ENCODE measurements around the gene MKLN1.

DNA sequence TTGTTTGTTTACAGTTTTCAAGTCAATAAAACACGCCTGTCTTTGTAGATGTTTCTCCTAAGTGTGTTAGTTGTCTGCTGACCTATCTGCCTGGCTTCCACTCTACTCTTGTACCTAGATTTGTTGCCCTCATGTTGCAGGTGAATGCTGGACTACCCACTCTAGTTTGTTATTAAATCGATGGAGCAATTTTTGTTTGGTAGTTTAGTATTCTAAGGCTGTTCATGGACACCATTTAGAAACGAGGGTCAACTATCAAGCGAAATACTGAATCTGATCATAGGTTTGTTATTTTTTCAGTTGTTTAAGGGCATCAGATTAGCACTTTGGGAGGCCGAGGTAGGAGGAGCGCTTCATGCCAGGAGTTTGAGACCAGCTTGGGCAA is 29.1 kb upstream of the MKLN1 start:
- TF ChIP-seq, protein P1, sequence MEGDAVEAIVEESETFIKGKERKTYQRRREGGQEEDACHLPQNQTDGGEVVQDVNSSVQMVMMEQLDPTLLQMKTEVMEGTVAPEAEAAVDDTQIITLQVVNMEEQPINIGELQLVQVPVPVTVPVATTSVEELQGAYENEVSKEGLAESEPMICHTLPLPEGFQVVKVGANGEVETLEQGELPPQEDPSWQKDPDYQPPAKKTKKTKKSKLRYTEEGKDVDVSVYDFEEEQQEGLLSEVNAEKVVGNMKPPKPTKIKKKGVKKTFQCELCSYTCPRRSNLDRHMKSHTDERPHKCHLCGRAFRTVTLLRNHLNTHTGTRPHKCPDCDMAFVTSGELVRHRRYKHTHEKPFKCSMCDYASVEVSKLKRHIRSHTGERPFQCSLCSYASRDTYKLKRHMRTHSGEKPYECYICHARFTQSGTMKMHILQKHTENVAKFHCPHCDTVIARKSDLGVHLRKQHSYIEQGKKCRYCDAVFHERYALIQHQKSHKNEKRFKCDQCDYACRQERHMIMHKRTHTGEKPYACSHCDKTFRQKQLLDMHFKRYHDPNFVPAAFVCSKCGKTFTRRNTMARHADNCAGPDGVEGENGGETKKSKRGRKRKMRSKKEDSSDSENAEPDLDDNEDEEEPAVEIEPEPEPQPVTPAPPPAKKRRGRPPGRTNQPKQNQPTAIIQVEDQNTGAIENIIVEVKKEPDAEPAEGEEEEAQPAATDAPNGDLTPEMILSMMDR (IDR thresholded peaks at IDR 0.05): no peak
- no peak for TF ChIP-seq POLR2A (IDR thresholded peaks at IDR 0.05)
